Heart right ventricle (tissue), 16 donors: ENCODE results near the gene MAST3. TPM values are rescaled to one million over a fixed set of nuclear protein-coding genes. Genes with fewer than 3 reads are reported as not detected.

ENCODE experiments used
- ATAC-seq, 8 donors: fragments of 200-7000 bp; cut with Tn5 transposase; one replicate each; pipeline ENCODE4 v1.9.1; 2020; ENCODE audit warnings: mild to moderate bottlenecking in 8 of 8, moderate library complexity in 8 of 8, moderate number of reproducible peaks in 1 of 8
- DNase-seq, 2 donors: peaks; one replicate each; pipeline ENCODE4 v3.0.0-alpha.2; 2020
- H3K27ac ChIP-seq, 10 donors: fragments of 200-600 bp; sonication (generic) in 2 of 10; one replicate each; pipeline versions ENCODE4 v1.5.0 to v1.8.0; 2020 to 2022; ENCODE audit warnings: mild to moderate bottlenecking in 3 of 10
- H3K27me3 ChIP-seq, 7 donors: fragments of 200-600 bp; one replicate each; pipeline ENCODE4 v1.8.0; 2021 to 2022; ENCODE audit warnings: mild to moderate bottlenecking in 2 of 7
- H3K36me3 ChIP-seq, 9 donors: fragments of 200-600 bp; sonication (generic) in 1 of 9; one replicate each; pipeline versions ENCODE4 v1.5.0 to v1.8.0; 2020 to 2022; ENCODE audit warnings: mild to moderate bottlenecking in 2 of 9
- H3K4me1 ChIP-seq, 9 donors: fragments of 200-600 bp; sonication (generic) in 1 of 9; one replicate each; pipeline versions ENCODE4 v1.5.0 to v1.8.0; 2020 to 2022; ENCODE audit warnings: mild to moderate bottlenecking in 4 of 9
- H3K4me3 ChIP-seq, 10 donors: fragments of 200-600 bp; sonication (generic) in 2 of 10; one replicate each; pipeline versions ENCODE4 v1.5.0 to v1.8.0; 2020 to 2022; ENCODE audit warnings: mild to moderate bottlenecking in 7 of 10, moderate library complexity in 2 of 10
- H3K9me3 ChIP-seq, 11 donors: fragments of 200-600 bp in 10 of 11; sonication (generic) in 2 of 11; one replicate each; pipeline versions ENCODE4 v1.5.0 to v1.8.0; 2013 to 2022; ENCODE audit warnings: mild to moderate bottlenecking in 2 of 11, control low read depth in 1 of 11, moderate library complexity in 1 of 11
- CTCF ChIP-seq, 9 donors: fragments of 200-600 bp; sonication (generic) in 2 of 9; IDR thresholded peaks; one replicate each; pipeline versions ENCODE4 v1.5.0 to v1.8.0; 2021 to 2022; ENCODE audit warnings: antibody characterized with exemption in 9 of 9, mild to moderate bottlenecking in 5 of 9, moderate library complexity in 1 of 9
- WGBS, 2 donors: extraction: QIAGEN DNeasy Blood & Tissue Kit; methylation state at CpG; one replicate each; pipeline ENCODE4 v1.1.7; 2013; ENCODE audit warnings: inconsistent platforms in 1 of 2; 5-methylcytosine and 5-hydroxymethylcytosine counted together
- intact Hi-C, 10 donors: fragments of 100-400 bp; cut with DNase I; formaldehyde crosslinking; loops; one replicate each; pipeline versions ENCODE4 v1.11.1 to v1.14.2; 2022
- polyA plus RNA-seq, 2 donors: library from polyadenylated mRNA; stranded (reverse); fragments of 200-250 nt; gene quantifications; one replicate each; pipeline ENCODE4 v1.2.3, GENCODE V29; 2013
- total RNA-seq, 10 donors: library from RNA; stranded (reverse); fragmentation: NEBNext Ultra II Directional in 3 of 10; extraction: Animal tissue kit (Norgen Biotek cat#: 25700) in 3 of 10; gene quantifications; one replicate each; pipeline versions ENCODE4 v1.2.1 to v1.2.4, GENCODE V29; 2021 to 2023
- donor health status: Arrhythmogenic right ventricular cardiomyopathy.
- donor health status: ischemic (EF 13 %, LVEDD 7.1; RV severe dilation, severe dysfunction).
- donor health status: healthy with polysubstance abuse.
- donor health status: DM: no; HTN: yes; CAD: no.
- donor health status: DM: no; HTN: no; CAD: no.
- donor health status: ischemic (EF 25% LVEDD 6.9; RV normal size, moderate dysfunction).
- donor health status: ischemic (EF 25% LVEDD 5.7; RV mildly dilated, moderate dysfunction).
- donor health status: healthy.
- donor health status: DM: yes; HTN: yes; CAD: no.
- donor health status: Ischemic cardiomyopathy.
- donor health status: ischemic (EF 35%, LVEDD 5.7; RV mildly dilated, moderate dysfunction).
- donor health status: nonischemic (EF 11% LVEDD 7.7; RV severe dilation, severe dysfunction).
- donor health status: DM: yes; HTN: yes; CAD: no.
- donor health status: PGD.
- donor health status: ischemic (EF 29% LVEDD 5.4; RV normal size, mild dysfunction).
- donor health status: nonischemic (EF 23%, LVEDD 6.1; RV moderate dilation, normal function).

Gene MAST3
- total and polyA plus RNA-seq, 12 donors = 1.5 to 6.4 (median 4.1) TPM

- Histone ChIP-seq H3K4me3 (no peak overlapping the region), H3K36me3 (peaks cover 0 to 3% (median 0%) of the 10 kb centered on the region in 9 donors), H3K27me3 (peaks cover 0 to 11% (median 0%) of the 10 kb centered on the region in 7 donors), H3K27ac (peak overlapping the region in 1 of 10 donors; percentile 94), H3K4me1 (peaks cover 5 to 53% (median 19%) of the 10 kb centered on the region in 9 donors), H3K9me3 (no peaks in the 10 kb centered on the region)
- intact Hi-C loops = no loop called here
- ATAC-seq = no peak
- no peak for TF ChIP-seq CTCF (IDR thresholded peaks at IDR 0.05)
- no peak for DNase-seq
- WGBS, 2 donors = 78 to 88% methylated on average over 2 of the region's 2 CpGs
These were observed 11.3 kb downstream of the MAST3 start for GRCh38 chr19:18108897-18109296.

- TF ChIP-seq CTCF (IDR thresholded peaks at IDR 0.05) = no peak
- Histone ChIP-seq H3K27ac (peak overlapping the region in 8 of 10 donors; percentile 22 to 94 (median 62)), H3K9me3 (no peaks in the 10 kb centered on the region), H3K4me3 (peak overlapping the region; percentile 44 to 73 (median 67)), H3K36me3 (peaks cover 0 to 6% (median 0%) of the 10 kb centered on the region in 9 donors), H3K4me1 (peaks cover 5 to 50% (median 17%) of the 10 kb centered on the region in 9 donors), H3K27me3 (peaks cover 0 to 11% (median 0%) of the 10 kb centered on the region in 7 donors)
- intact Hi-C loops = no loop called here
- 63% methylated on average over 12 of the region's 12 CpGs for WGBS, 2 donors
- ATAC-seq = no peak
- DNase-seq = no peak
These were observed 11.8 kb downstream of the MAST3 start for GRCh38 chr19:18109341-18109732.

- 1 to 2% methylated on average over 83 to 90 of the region's 92 CpGs for WGBS, 2 donors
- peak overlapping the region in 9 of 10 donors; percentile 22 to 94 (median 60) for H3K27ac ChIP-seq
- peaks cover 0 to 11% (median 0%) of the 10 kb centered on the region in 7 donors for H3K27me3 ChIP-seq
- peaks cover 0 to 6% (median 0%) of the 10 kb centered on the region in 9 donors for H3K36me3 ChIP-seq
- intact Hi-C loops = loop anchor here in 7 of 10 donors (5.0 to 10.0 kb wide), 6 partner anchors 52 to 215 kb away; partner anchors contain the start of gene LSM4 (in 1 of the 7)
- H3K9me3 ChIP-seq = no peaks in the 10 kb centered on the region
- peaks cover 5 to 44% (median 13%) of the 10 kb centered on the region in 9 donors for H3K4me1 ChIP-seq
- DNase-seq = peak in 1 of 2 donors; percentile 69
- no peak for TF ChIP-seq CTCF (IDR thresholded peaks at IDR 0.05)
- peak overlapping the region; percentile 44 to 73 (median 67) for H3K4me3 ChIP-seq
- ATAC-seq = peak; percentile 64 to 85 (median 68)
These were observed 12.4 kb downstream of the MAST3 start for GRCh38 chr19:18109733-18110608.

GRCh38 chr19:18110609-18111232, 13.1 kb downstream of the MAST3 start:
- peak in 2 of 8 donors; percentile 2 to 5 for ATAC-seq
- H3K9me3 ChIP-seq = no peaks in the 10 kb centered on the region
- H3K4me3 ChIP-seq = peak overlapping the region; percentile 44 to 73 (median 67)
- intact Hi-C loops = loop anchor here in 7 of 10 donors (5.0 to 10.0 kb wide), 6 partner anchors 52 to 214 kb away; partner anchors contain the start of gene LSM4 (in 1 of the 7)
- peak overlapping the region in 3 of 10 donors; percentile 63 to 94 (median 76) for H3K27ac ChIP-seq
- DNase-seq = no peak
- WGBS, 2 donors = 40 to 41% methylated on average over 22 of the region's 22 CpGs
- H3K36me3 ChIP-seq = peaks cover 0 to 6% (median 0%) of the 10 kb centered on the region in 9 donors
- peaks cover 0 to 11% (median 0%) of the 10 kb centered on the region in 7 donors for H3K27me3 ChIP-seq
- no peak for TF ChIP-seq CTCF (IDR thresholded peaks at IDR 0.05)
- H3K4me1 ChIP-seq = peaks cover 5 to 42% (median 13%) of the 10 kb centered on the region in 9 donors
